Psoas muscle (tissue), 8 donors: ENCODE results near the gene NR2C2. TPM values are rescaled to one million over a fixed set of nuclear protein-coding genes. Genes with fewer than 3 reads are reported as not detected.

Experiments used
- ATAC-seq, 4 donors: fragments of 200-7000 bp; cut with Tn5 transposase; one replicate each; pipeline ENCODE4 v1.9.1; 2020; ENCODE audit warnings: moderate library complexity in 3 of 4, mild to moderate bottlenecking in 2 of 4
- DNase-seq, 2 donors: peaks; one replicate each; pipeline ENCODE4 v3.0.0-alpha.2; 2020
- H3K27ac ChIP-seq: fragments of 200-600 bp; one replicate; pipeline ENCODE4 v1.8.0; 2022
- H3K27me3 ChIP-seq, 3 donors: fragments of 200-600 bp in 1 of 3; one replicate each; pipeline versions ENCODE4 v1.6.1 to v1.8.0; 2013 to 2022; ENCODE audit warnings: low read length in 2 of 3, mild to moderate bottlenecking in 2 of 3, moderate library complexity in 1 of 3; ENCODE audit not compliant: insufficient read depth in 3 of 3
- H3K36me3 ChIP-seq, 2 donors: fragments of 200-600 bp in 1 of 2; one replicate each; pipeline versions ENCODE4 v1.6.1 to v1.8.0; 2013 to 2022; ENCODE audit warnings: low read depth in 1 of 2, mild to moderate bottlenecking in 1 of 2, moderate library complexity in 1 of 2; ENCODE audit not compliant: insufficient read depth in 1 of 2
- H3K4me1 ChIP-seq: fragments of 200-600 bp; one replicate; pipeline ENCODE4 v1.8.0; 2022
- H3K4me3 ChIP-seq: fragments of 200-600 bp; one replicate; pipeline ENCODE4 v1.8.0; 2022; ENCODE audit warnings: mild to moderate bottlenecking
- H3K9me3 ChIP-seq: fragments of 200-600 bp; one replicate; pipeline ENCODE4 v1.8.0; 2022
- WGBS, 3 donors: extraction: QIAGEN DNeasy Blood & Tissue Kit; methylation state at CpG; one replicate each; pipeline versions ENCODE4 v1.1.6 to v1.1.7; 2013; 5-methylcytosine and 5-hydroxymethylcytosine counted together
- intact Hi-C, 2 donors: fragments of 100-400 bp; cut with DNase I; formaldehyde crosslinking; loops; one replicate each; pipeline versions ENCODE4 v1.11.0 to v1.14.2; 2022
- polyA plus RNA-seq, 3 donors: library from polyadenylated mRNA; stranded (reverse); fragments of 200-250 nt; gene quantifications; one replicate each; pipeline ENCODE4 v1.2.3, GENCODE V29; 2013
- total RNA-seq, 4 donors: library from RNA; stranded (reverse); fragmentation: NEBNext Ultra II Directional in 2 of 4; extraction: Animal tissue kit (Norgen Biotek cat#: 25700) in 2 of 4; gene quantifications; one replicate each; pipeline versions ENCODE4 v1.2.1 to v1.2.4, GENCODE V29; 2021 to 2023
- TF ChIP-seq, protein P1 (sequence below): fragments of 200-600 bp; IDR thresholded peaks from one replicate; pipeline ENCODE4 v1.8.0; 2022; ENCODE audit warnings: antibody characterized with exemption
- donor health status: healthy with polysubstance abuse.
- donor health status: DM: no; HTN: no; CAD: no; lungs with moderate emphysema.
- donor health status: Bipolar disorder and iron deficiency.
- donor health status: healthy.
- donor health status: DM: yes; HTN: yes; CAD: no.
- donor health status: DM: no; HTN: no; CAD: no.
- donor health status: DM: no; HTN: no; CAD: no.
- donor health status: DM: yes; HTN: yes; CAD: no.

Gene NR2C2
- total and polyA plus RNA-seq, 7 donors = 8.7 to 37.1 (median 28.3) TPM

DNA sequence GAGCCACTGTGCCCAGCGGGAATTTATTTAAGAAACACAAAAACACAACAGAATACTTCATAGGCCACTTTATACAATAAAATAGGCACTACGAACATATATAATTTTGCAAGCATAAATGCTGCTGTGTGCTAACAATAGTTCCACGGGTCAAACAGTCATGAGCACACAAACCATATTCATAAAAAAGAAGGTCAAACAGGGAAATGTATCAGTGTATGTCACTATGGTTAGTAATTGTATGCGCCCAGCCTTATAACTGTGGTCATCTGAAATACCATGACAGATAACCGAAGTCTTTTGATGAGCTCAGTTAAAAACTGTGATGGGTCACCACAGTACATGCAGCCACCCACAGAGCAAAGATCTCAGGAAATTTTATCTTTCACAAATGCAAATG lies 38.1 kb upstream of the NR2C2 start:
- no peaks in the 10 kb centered on the region for H3K27me3 ChIP-seq
- WGBS, 3 donors = 93 to 96% (median 94%) methylated on average over 5 of the region's 5 CpGs
- TF ChIP-seq, protein P1, sequence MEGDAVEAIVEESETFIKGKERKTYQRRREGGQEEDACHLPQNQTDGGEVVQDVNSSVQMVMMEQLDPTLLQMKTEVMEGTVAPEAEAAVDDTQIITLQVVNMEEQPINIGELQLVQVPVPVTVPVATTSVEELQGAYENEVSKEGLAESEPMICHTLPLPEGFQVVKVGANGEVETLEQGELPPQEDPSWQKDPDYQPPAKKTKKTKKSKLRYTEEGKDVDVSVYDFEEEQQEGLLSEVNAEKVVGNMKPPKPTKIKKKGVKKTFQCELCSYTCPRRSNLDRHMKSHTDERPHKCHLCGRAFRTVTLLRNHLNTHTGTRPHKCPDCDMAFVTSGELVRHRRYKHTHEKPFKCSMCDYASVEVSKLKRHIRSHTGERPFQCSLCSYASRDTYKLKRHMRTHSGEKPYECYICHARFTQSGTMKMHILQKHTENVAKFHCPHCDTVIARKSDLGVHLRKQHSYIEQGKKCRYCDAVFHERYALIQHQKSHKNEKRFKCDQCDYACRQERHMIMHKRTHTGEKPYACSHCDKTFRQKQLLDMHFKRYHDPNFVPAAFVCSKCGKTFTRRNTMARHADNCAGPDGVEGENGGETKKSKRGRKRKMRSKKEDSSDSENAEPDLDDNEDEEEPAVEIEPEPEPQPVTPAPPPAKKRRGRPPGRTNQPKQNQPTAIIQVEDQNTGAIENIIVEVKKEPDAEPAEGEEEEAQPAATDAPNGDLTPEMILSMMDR = no peak
- no peak for DNase-seq
- ATAC-seq = no peak
- no peaks in the 10 kb centered on the region for H3K4me1 ChIP-seq
- intact Hi-C loops = no loop called here
- H3K27ac ChIP-seq = no peak overlapping the region
- H3K4me3 ChIP-seq = no peak overlapping the region
- H3K9me3 ChIP-seq = no peaks in the 10 kb centered on the region
- H3K36me3 ChIP-seq = peaks cover 0 to 9% of the 10 kb centered on the region in 2 donors

DNA sequence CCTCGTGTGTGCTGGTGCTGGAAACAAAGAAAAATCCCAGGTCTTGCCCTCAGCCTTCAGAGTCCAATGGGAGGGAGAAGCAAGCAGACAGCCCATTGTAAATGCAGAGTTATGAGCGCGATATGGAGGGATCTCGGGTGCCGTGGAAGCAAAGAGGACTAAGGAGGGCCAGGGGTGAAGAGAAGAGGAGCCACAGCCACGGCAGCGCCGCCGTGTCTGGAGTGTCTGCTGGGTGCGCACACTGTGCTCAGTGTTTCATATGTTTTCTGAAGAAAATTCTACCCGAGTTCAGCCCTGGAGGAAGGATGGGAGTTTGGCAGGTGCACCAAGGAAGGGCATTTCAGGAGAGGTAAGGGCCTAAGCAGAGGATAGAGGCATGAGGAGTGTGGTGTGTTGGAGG lies 35.7 kb upstream of the NR2C2 start:
- DNase-seq (no peak), ATAC-seq (no peak)
- Histone ChIP-seq H3K9me3 (no peaks in the 10 kb centered on the region), H3K4me1 (no peaks in the 10 kb centered on the region), H3K36me3 (peaks cover 0 to 9% of the 10 kb centered on the region in 2 donors), H3K27ac (no peak overlapping the region), H3K4me3 (no peak overlapping the region), H3K27me3 (no peaks in the 10 kb centered on the region)
- 89 to 91% (median 90%) methylated on average over 11 of the region's 11 CpGs for WGBS, 3 donors
- intact Hi-C loops = no loop called here
- TF ChIP-seq, protein P1 = no peak

DNA sequence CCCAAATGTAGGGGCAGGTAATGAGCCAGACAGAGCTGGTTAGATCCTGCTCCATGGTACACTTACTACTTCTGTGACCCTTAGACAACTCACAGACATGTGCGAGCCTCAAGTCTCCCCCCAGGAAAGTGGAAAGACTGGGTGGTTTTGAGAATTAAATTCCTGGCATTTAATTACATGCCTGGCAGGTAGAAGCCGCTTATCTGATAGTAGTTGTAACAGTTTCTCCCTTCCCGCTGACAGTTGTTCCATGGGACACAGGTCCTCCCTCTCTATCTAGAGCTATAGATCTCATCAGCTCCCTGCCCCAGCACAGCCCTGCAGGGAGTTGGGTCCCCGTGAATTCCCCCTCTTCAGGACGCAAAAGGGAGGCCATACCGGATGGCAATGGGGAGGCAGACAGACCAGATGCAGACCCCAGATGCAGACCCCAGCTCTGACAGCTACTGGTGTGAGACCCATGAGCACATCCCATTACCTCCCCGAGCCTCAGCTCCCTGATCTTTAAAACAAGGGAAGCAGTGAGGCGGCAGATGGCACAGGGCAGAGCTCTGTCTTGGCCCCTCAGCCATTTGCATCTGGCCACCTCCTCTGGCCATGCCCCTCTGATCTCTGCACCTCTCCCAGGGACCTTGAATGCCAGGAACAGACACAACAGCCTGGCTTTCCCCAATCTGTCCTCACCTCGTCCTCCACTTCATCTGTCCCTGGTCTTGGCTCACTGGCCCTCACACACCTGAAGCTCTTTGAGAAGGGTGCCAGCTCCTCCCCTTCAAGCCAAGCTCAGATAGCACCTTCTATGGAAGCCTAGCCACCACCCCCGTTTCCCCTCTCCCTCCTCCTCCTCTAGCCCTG lies 34.1 kb upstream of the NR2C2 start:
- no peak overlapping the region for H3K4me3 ChIP-seq
- ATAC-seq (no peak), DNase-seq (no peak)
- H3K36me3 ChIP-seq = peaks cover 0 to 9% of the 10 kb centered on the region in 2 donors
- TF ChIP-seq, protein P1 = no peak
- 84 to 88% (median 87%) methylated on average over 10 of the region's 10 CpGs for WGBS, 3 donors
- H3K27ac ChIP-seq = no peak overlapping the region
- H3K4me1 ChIP-seq = no peaks in the 10 kb centered on the region
- no peaks in the 10 kb centered on the region for H3K9me3 ChIP-seq
- no peaks in the 10 kb centered on the region for H3K27me3 ChIP-seq
- intact Hi-C loops = no loop called here

DNA sequence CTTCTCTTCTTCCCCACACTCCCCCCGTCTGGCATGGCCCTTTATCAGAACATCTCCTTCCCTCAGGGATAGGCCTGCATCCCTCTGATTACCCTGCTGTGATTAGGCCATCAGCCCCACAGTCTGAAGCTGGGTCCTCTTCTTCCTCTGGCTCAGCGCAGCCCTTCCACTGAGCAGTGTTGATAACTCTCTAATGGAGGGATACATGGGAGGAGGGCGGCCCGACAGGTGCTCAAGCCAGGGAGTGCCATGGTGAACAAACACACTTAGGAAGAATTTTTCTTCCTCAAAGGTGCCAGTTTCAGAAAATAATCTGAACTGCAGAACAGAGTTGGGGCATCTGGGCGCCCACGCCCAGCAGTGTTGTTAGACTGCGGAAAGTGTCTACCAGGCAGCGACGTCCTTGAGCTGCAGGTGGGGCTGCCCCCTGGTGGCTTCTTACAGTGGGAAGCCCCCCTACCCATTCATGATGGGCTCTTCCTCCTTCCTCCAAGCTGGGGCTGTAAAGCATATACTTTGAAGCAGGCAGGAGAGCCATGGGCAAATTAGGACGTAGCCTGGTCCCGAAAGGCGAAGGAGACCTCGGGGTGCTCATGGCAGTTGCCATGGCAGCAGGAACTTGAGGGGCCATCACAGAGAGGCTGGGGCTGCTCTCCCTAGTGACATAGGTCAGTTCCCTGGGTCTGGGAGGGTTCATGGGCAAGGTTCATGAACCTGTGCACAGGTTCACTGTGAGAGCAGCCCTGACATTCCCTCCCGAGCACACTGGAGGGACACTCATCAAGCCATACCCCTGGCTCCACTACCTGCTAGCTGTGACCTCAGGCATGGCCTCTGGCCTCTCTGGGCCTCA lies 33.2 kb upstream of the NR2C2 start:
- Histone ChIP-seq H3K9me3 (no peaks in the 10 kb centered on the region), H3K4me3 (no peak overlapping the region), H3K27me3 (no peaks in the 10 kb centered on the region), H3K27ac (no peak overlapping the region), H3K4me1 (no peaks in the 10 kb centered on the region), H3K36me3 (peaks cover 0 to 9% of the 10 kb centered on the region in 2 donors)
- TF ChIP-seq, protein P1 = no peak
- DNase-seq = no peak
- ATAC-seq = no peak
- 88 to 91% (median 89%) methylated on average over 14 of the region's 14 CpGs for WGBS, 3 donors
- intact Hi-C loops = no loop called here
